HG02610 (cell line): ENCODE results near the gene PIGW.
A peak's percentile ranks its signal among the peaks of the same experiment; 100 is the strongest.
"Not testable (repeated sequence)": the region's sequence is repeated elsewhere in the genome, so short reads cannot be mapped to it uniquely, and the experiment has no call there.

Experiments
- ATAC-seq: cut with Tn5 transposase; IDR thresholded peaks from one replicate; pipeline ENCODE4 v1.9.1; 2021; ENCODE audit warnings: mild to moderate bottlenecking, moderate library complexity; ENCODE audit not compliant: unreplicated experiment

The PIGW gene

DNA sequence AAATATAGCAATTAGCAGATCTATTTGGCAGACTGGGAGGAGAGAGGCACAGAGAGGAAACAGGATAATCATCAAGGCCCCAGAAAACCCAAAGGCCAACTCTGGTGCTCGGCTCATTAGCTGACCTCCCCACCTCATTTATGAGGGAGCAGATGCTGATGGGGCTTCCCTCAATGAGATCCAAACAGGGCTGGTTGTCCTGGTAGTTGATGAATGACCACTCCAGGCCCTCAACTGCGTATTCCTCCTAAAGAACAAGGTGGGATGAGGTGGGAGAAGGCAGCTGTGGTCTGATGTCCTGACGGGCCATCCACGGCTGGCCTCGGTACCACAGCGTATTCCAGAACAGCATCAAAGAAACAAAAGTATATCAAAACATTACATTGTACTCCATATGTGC lies 27.5 kb upstream of the PIGW start:
- no peak for ATAC-seq

DNA sequence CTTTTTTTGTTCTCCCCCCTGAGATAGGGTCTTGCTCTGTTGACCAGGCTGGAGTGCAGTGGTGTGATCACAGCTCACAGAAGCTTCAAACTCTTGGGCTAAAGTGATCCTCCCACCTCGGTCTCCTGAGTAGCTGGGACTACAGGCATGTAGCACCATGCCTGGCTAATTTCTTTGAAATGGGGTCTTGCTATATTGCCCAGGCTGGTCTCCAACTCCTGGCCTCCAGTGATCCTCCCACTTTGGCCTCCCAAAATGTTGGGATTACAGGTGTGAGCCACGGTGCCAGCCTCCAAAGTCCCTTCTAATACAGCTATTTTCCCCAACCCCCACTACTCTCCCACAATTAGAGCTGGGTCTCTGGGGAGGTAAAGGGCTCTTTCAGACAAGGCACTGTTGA lies 26.3 kb upstream of the PIGW start:
- ATAC-seq, result not testable (repeated sequence)

DNA sequence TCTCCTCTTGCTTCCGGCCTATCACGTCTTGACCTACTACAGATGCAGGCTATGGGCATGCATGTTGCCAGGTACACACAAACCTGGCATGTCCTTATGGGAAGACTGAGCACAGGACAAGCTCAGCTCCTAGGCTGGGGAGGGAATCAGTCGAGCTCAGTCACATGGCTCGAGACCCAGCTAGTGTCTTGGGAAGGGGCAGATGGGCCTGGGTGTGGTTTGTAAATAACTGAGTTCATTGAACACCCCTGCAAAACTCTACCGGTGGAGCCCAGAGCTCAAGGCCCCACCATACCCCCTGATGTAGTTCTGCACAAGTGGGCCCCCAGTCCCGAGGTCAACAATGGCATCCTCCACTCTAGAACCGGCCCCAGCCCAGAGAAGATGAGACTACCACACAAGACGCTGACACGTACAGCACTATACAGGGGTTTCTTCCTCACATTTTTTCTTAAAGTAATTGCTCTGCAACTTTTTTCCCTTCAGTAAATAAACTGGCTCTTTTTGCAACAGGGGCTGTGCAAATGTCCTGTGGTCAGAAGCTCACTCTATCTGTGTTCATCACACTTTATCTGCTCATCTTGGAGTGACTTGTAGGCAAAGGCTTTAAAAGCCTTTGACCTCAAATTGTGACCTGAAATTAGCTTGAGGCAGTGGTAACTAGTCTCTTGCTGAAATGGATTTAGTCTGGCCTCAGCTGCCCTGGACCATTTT lies 25.4 kb upstream of the PIGW start:
- no peak for ATAC-seq

DNA sequence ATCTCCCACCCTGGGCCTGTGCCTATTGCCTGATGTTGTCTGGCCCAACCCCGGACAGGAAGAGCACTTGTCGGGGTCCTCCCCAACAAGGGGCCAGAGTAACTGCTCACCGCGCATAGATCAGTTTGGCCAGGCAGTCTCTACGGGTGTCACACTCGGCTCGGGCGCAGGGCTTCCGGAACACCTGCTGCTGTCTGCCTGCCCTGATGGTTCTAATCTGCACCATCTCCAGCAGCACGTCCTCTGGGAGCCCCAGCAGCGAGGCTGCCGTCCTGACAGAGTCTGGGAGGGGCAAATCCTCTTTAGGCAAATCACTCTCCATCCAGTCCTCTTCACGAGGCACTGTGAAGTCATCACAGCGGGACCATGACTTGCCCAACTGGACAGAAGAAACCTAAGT lies 24.2 kb upstream of the PIGW start:
- no peak for ATAC-seq

DNA sequence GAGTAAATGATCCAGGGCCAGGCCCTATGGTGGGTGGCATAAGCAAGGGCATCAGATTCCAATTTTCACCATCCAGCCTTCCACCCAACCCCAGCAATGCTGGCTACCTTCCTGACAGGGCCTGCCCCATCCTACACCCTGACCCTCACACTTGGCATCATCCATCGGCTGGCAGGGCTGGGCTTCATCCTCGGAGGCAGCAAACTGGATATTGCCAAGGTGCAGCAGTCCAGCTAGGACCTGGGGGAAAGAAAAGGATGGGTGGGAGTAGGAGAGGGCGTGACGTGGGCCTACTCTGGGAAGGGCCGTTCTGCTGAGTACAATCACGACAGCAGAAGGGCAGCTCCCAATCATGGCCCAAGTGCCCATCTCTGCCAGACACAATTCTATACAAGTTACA lies 23.6 kb upstream of the PIGW start:
- ATAC-seq, result no peak

DNA sequence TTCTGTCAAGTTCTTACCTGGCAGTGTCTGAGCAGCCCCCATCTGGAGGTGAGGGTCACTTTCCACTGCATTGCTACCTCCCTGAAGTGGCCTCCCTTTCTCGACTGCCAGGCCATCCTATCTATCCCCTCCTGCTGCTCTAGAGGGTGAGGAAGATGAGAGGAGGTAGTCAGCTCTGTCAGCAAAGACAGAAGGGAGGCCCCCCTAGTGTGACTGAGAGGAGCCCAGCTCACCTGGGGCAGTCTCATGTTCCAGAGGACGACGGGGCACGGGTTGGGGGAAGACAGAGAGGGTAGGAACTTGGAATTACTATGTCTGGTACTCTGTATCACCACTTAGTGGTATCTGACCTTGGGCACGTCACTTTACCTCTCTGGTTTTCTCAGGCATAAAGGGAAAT lies 22.1 kb upstream of the PIGW start:
- no peak for ATAC-seq

DNA sequence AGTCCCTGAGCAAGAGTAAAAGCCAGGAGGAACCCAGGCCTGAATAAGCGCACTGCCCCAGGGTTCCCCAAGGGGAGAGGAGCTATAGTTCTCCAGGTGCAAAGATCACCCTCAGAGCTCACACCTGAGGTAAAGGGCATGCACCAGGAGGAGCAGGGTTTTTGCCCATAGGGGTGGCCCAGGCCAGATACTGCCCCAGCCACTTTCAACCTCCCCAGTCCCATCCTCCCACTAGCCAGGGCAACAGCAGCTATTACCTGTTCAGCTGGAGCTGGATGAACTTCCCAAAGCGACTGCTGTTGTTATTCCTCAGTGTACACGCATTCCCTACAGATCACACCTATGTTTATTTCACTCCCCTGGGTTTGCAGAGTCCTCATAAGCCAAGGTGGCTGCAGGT lies 19.9 kb upstream of the PIGW start:
- ATAC-seq, result no peak

DNA sequence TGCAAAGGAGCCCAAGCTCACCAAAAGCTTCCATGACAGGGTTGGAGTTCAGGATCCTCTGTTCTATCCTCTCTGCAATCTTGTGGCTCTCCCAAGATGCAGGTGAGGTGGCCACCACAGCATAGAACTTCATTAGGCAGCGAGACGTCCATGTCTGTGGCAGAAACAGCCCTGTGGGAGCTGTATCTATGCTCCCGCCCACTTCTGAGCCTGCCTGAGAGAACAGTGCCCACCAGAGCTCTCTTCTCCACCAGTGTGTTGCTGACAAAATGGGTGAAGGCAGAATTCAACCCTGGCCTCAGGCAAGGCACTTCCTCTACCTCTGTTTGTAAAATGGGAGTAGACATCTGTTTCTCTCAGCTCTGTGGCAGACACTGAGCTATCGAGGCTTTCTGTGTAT lies 18.9 kb upstream of the PIGW start:
- no peak for ATAC-seq

DNA sequence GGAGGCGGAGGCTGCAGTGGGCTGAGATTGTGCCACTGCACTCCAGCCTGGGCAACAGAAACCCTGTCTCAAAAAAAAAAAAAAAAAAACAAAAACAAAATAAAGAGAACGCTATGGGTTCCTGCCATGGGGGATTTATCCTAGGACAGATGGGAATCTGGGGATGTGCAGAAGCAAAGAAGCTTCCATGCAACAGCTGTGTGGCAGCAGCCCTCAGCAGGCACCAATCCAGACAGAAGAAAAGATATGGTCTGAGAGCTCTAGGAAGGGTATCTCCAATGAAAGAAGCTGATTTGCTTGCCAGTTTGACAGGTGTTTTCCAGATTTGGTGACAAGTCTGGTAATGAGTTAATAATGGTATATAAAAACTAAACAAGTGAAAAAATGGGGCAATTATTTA lies 11.7 kb upstream of the PIGW start:
- ATAC-seq, result no peak

DNA sequence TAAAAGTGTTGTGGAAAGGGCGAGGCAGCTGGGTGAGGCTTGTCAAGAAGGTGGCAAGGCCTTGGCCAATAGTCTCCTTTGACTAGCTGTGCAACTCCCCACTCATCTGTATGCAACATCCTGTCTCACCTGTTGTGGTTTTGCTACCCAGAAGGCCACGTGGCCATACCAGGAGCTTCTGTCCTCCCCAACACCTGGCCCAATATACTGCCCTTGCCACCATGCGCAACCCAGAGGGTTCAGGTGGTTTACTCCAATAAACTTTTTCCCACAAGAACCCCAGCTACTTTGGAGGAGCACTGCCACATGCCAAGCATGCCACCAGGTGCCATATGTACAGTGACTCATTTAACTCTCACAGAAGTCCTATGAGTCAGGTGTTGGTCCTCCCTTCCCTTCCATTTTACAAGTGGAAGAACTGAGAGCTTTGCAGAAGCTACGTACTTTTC lies 10.3 kb upstream of the PIGW start:
- no peak for ATAC-seq

DNA sequence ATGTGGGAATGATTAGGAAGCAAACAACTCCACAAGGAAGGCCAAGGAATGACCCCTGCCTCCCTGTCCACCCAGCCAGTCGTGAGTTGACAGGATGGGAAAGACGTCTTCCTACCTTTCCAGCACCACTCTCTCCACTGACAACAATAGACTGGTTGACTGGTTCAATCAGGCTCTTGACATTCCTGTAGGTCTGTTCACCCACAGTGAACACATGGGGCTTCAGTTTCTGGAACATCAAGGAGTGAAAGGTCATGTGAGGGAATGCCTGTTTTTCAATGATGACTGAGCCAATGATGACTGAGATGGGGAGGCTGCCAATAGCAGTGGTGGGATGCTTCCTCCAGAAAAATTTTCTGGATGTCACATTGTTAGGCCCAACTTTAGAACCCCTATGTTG lies 9.7 kb upstream of the PIGW start:
- ATAC-seq, result no peak

DNA sequence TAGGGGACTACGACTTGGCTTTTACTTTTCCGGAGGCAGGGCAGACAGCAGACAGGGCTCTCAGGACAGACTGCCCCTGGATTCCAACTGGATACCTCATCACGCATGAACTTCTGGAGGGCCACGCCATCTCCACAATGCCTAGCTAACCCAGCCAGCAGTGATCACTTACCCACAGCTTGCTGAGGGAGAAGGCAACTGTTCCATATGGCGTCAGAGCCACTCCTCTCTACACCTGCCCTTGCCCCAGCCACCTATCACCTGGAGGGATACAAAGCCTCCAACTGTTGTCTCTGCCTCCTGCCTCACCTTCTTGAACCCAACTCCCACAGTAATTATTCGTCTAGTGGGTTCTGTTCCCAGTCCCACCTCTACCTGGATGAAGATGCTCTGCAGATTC lies 8.9 kb upstream of the PIGW start:
- ATAC-seq, result no peak

DNA sequence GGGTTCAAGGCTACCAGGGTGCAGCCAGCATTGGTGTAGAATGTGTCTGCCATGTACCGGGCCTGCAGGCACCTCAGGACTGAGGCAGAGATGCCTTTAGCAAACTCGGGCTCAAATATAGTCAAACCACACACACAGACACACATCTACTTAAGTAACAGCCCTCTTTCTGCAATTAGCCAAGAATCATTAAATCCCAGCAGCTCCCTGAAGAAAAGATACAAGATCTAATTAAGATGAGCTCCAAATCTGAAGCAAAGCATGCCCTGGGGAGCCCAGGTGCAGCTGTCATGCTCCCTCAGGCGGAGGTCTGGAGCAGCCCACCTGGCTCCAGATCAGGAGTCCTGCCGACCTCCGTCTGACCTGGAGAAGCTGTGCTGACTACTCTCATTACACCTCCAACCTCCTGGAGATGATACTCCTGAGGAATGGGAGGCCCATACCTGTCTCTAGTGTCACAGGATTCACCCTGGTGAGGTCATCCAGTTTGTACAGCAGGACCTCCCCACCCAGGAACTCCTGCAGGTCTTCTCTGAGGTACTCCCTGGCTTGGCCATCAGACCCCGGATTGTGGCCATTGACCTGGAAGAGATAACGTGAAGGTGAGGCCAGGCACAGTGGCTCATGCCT lies 7.1 kb upstream of the PIGW start:
- no peak for ATAC-seq

DNA sequence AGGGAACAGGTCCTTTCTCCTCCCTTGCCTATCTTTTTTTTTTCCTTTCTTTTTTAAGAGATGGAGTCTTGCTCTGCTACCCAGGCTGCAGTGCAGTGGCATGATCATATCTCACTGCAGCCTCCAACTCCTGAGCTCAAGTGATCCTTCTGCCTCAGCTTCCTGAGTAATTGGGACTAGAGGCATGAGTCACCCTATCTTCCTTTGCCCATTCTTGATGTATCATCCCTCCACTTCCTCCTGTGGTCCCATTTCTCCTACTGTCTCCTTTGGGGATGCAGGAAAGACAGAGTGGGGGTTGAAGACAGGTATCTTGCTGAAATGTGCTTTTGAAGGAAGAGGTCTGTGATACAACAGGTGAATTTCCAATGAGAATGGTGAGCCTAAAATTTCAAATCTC lies 5.7 kb upstream of the PIGW start:
- ATAC-seq, result no peak

DNA sequence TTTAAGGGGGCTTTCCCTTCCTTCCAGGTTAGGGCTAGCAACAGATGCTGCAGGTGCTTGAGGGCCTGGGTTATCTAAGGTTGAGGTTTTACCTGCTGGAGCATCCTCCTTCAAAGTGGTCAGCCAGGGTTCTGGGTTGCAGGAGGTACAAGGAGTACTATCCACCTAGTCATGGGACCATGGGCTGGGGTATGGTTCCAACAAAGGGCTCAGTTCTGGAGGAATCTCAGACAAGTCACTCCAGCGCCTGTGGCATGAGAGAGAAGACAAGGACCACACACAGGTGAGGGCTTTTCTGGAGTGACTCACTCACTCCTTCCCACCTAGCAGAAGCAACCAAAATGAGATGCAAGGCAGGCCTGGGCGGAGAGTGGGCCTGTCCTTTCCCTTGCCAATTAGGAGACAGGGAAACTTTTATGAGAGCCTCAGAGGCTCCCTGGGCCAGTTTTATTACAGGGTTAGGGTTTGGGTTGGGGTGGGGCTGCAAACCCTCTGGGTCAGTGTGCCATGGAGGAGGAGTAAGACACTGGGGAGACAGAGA lies 2.3 kb upstream of the PIGW start:
- ATAC-seq, result no peak

DNA sequence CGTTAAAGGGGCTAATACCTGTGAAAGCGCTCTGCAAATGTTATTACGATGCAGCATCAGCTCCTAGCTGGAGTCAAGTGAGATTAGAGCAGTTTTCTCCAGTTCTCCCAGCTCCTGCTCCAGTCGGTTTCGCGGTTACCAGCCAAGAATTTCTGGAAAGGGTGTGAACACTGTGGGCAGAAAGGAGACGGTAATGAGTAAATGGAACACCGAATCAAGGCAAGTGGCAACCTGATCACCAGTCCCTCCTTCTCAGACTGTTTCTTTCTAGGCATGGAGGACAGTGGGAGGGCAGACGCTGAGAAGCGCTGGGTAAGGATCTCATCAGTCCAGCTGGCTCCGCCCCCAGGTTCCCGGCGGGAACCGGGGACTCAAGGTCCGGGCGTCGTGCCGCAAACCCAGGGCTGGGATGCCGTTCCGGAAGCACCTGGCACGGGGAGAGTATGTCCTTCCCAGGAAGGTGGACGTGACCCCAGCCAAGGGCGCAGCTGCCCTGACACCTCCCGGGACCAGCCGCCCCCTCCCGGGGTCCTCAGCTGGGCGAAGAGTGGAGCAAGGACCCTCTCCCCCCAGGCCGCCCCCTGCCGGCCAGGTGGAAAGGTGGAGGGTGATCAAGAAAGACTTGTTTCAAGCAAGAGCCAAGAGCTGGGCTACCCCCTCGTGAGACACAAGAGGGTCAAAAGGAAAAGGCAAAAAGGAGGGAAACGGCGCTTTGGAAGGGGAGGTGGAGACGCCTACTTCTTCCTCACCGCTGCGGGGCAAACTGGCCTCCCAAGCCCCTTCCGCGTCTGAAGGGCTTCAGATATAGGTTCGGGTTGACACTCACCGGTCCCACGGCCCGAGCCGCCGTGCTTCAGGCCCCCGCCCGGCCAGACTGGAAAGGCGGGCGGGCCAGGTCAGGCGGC lies 600 bp upstream of the PIGW start:
- ATAC-seq, result peak; percentile 21

DNA sequence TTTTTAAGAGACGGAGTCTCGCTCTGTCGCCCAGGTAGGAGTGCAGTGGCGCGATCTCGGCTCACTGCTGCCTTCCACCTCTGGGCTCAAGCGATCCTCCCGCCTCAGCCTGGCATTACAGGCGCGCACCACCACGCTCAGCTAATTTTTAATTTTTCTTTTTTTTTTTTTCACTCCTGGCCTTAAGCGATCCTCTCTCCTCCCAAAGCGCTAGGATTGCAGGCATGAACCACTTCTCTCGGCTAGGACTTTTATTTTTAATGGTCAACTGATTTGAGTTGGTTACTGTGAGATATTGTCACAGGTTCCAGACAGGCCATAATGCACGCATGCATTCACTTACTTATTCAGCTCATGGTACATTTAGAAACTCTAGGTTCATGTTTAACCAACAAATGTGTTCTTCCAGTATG lies 888 bp downstream of the PIGW start:
- ATAC-seq, result no peak

DNA sequence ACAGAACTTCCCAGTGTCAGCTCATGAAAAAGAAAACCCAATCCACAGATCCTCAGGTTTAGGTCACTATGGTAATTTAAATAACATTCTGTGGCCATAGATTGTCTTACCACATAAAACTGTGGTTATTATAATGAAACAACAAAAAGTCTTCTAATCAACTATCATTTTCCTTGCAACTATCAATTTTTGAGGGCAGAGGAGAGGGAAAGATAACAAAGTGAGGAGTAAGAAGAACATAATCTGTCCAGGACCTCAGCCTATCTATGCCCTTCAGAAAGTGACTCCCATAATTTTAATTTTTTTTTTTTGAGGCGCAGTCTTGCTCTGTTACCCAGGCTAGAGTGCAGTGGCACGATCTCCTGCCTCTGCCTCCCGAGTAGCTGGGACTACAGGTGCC lies 5.9 kb downstream of the PIGW start:
- ATAC-seq, result no peak

DNA sequence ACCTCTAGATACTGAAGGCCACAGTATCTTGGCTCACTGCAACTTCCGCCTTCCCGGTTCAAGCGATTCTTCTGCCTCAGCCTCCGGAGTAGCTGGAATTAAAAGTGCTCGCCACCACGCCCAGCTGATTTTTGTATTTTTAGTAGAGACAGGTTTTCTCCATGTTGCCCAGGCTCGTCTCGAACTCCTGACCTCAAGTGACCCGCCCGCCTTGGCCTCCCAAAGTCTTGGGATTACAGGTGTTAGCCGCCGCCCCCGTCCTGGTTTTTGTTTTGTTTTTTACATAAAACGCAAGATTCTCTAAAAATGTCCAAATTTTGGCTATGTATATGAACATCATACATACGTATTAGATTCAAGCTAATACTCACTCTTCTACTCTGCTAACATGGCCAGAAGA lies 8.0 kb downstream of the PIGW start:
- ATAC-seq, result no peak

DNA sequence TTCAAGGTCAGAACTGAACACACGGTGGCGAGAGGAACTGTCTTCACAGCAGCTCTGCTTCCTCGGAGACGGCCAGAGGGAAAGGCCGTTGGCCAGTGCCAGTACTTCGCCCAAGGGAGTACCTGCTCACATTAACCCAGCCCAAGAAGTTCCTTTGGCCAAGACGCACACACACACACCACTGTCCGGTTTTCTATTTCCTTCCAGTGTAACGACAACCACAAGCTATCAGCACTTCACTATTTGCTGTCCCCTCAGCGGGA lies 9.2 kb downstream of the PIGW start:
- ATAC-seq, result no peak

DNA sequence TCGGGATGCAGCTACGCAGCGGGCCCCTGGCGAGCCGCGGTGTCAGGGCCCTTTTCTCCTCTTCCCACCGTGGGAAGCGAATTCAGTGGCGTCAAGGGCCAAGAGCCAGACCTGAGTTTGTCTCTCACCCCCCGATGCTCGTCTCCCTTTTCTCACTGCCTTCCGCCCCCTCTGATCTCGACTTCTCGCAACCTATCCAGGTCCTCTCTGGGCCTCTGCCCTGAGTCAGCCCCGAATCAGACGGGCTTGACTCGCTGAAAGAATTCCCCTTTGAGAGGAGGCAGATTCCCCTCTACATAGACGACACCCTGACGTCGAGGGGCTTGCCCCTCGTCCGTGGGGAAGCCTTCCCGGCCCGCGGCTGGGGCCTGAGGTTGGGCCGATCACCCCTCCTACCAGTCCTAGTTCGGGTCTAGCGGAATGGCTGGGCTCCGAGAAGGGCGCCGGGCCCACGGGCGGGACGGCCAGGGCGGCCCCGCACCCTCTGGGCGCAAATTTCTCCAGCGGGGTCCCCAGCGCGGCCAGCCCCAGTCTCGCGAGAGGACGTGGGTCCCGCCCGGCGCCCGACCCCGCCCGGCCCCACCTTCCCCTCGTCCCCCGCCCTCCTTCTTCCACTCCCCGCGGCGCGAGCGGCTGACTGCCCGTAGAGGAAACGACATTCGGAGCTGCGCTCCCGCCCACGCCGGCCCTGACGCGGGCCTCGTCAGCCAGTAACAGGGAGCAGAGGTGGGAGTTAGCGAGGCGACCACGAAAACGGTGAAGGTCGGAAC lies 9.7 kb downstream of the PIGW start, which contains the start of gene GGNBP2:
Gene GGNBP2, plus strand, starts transcription at position 613 of the 770 bp plus-strand sequence. CDS start 806 bp downstream, outside the sequence.
- ATAC-seq, result peak; percentile 49
